MM.1S (cell line): Measurements from ENCODE around the gene CCDC148.

Source experiments
- DNase-seq: peaks from one replicate; pipeline ENCODE4 v3.0.0-alpha.2; 2015
- H2AFZ ChIP-seq: fragments of 300-600 bp; sonication (generic); 2 replicates; pipeline ENCODE4 v1.6.0; 2016; ENCODE audit warnings: antibody characterized with exemption, low read length
- H3F3A ChIP-seq: fragments of 300-600 bp; sonication (generic); 2 replicates; pipeline ENCODE4 v1.6.1; 2016; ENCODE audit warnings: mild to moderate bottlenecking, antibody characterized with exemption, low read length, moderate library complexity, mixed read lengths; ENCODE audit not compliant: insufficient read depth
- H3K27ac ChIP-seq: fragments of 300-600 bp; sonication (generic); 2 replicates; pipeline ENCODE4 v1.5.1; 2016; ENCODE audit warnings: mild to moderate bottlenecking, low read length
- H3K27me3 ChIP-seq: fragments of 300-600 bp; sonication (generic); replicated peaks from 2 replicates; pipeline ENCODE4 v1.6.0; 2016; ENCODE audit warnings: low read length; ENCODE audit not compliant: insufficient read depth
- H3K36me3 ChIP-seq: fragments of 300-600 bp; sonication (generic); replicated peaks from 2 replicates; pipeline ENCODE4 v1.6.1; 2016; ENCODE audit warnings: mild to moderate bottlenecking, low read length, mixed read lengths; ENCODE audit not compliant: insufficient read depth
- H3K4me1 ChIP-seq: fragments of 300-600 bp; sonication (generic); 2 replicates; pipeline ENCODE4 v1.6.1; 2016; ENCODE audit warnings: low read length, mixed read lengths
- H3K4me2 ChIP-seq: fragments of 300-600 bp; sonication (generic); 2 replicates; pipeline ENCODE4 v1.6.0; 2016; ENCODE audit warnings: low read depth, low read length
- H3K4me3 ChIP-seq: fragments of 300-600 bp; sonication (generic); 2 replicates; pipeline ENCODE4 v1.5.1; 2016; ENCODE audit warnings: low read length, mixed read lengths
- H3K79me2 ChIP-seq: fragments of 300-600 bp; sonication (generic); 2 replicates; pipeline ENCODE4 v1.6.1; 2016; ENCODE audit warnings: mixed run types, low read length, mixed read lengths
- H3K9ac ChIP-seq: fragments of 300-600 bp; sonication (generic); 2 replicates; pipeline ENCODE4 v1.6.1; 2016; ENCODE audit warnings: low read length, mixed read lengths
- H3K9me2 ChIP-seq: fragments of 300-600 bp; sonication (generic); replicated peaks from 2 replicates; pipeline ENCODE4 v1.6.1; 2016; ENCODE audit warnings: mild to moderate bottlenecking, low read length, mixed read lengths; ENCODE audit not compliant: insufficient read depth
- H3K9me3 ChIP-seq: fragments of 300-600 bp; sonication (generic); replicated peaks from 2 replicates; pipeline ENCODE4 v1.6.1; 2016; ENCODE audit warnings: mild to moderate bottlenecking, low read length, mixed read lengths; ENCODE audit not compliant: insufficient read depth
- H4K20me1 ChIP-seq: fragments of 300-600 bp; sonication (generic); 2 replicates; pipeline ENCODE4 v1.6.1; 2016; ENCODE audit warnings: mild to moderate bottlenecking, low read length, moderate library complexity, mixed read lengths; ENCODE audit not compliant: insufficient read depth
- EZH2 ChIP-seq: fragments of 300-600 bp; sonication (generic); optimal IDR thresholded peaks from 2 replicates; pipeline ENCODE3; 2017; ENCODE audit warnings: low read depth, mild to moderate bottlenecking, antibody characterized with exemption, low read length, mixed read lengths
- EZH2phosphoT487 ChIP-seq: fragments of 300-600 bp; sonication (generic); IDR thresholded peaks from 2 replicates; pipeline ENCODE4 v1.6.1; 2018; ENCODE audit warnings: antibody characterized with exemption, low read length
- TF ChIP-seq, protein P1 (sequence below): fragments of 300-600 bp; sonication (generic); IDR thresholded peaks from 2 replicates; pipeline ENCODE4 v1.5.1; 2016; ENCODE audit warnings: antibody characterized with exemption, low read length, mixed read lengths

CCDC148 gene

DNA sequence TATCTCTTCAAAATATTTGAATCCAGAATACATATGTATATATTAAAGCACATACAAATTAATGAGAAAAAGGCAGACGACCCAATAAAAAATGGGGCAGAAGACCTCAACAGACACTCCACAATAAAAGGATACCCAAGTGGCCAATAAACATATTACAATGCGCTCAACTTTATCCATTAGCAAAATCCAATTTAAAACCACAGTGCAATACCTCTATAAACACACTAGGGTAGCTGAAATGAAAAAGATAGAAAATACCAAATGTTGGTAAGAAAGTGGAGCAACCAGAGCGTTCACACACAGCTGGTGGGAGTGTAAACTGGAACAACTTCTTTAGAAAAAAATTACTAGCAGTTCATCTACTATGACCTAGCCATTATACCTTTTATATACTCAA lies 75.3 kb downstream of the CCDC148 start:
- H3K4me3 ChIP-seq, result no peak overlapping the region
- no peak overlapping the region for H3K9ac ChIP-seq
- no peaks in the 10 kb centered on the region for H3K4me1 ChIP-seq
- no peak for TF ChIP-seq EZH2
- TF ChIP-seq, protein P1, sequence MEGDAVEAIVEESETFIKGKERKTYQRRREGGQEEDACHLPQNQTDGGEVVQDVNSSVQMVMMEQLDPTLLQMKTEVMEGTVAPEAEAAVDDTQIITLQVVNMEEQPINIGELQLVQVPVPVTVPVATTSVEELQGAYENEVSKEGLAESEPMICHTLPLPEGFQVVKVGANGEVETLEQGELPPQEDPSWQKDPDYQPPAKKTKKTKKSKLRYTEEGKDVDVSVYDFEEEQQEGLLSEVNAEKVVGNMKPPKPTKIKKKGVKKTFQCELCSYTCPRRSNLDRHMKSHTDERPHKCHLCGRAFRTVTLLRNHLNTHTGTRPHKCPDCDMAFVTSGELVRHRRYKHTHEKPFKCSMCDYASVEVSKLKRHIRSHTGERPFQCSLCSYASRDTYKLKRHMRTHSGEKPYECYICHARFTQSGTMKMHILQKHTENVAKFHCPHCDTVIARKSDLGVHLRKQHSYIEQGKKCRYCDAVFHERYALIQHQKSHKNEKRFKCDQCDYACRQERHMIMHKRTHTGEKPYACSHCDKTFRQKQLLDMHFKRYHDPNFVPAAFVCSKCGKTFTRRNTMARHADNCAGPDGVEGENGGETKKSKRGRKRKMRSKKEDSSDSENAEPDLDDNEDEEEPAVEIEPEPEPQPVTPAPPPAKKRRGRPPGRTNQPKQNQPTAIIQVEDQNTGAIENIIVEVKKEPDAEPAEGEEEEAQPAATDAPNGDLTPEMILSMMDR, result no peak
- no peak for TF ChIP-seq EZH2phosphoT487
- no peaks in the 10 kb centered on the region for H3F3A ChIP-seq
- H3K27ac ChIP-seq, result no peak overlapping the region
- no peaks in the 10 kb centered on the region for H3K9me2 ChIP-seq
- no peaks in the 10 kb centered on the region for H3K79me2 ChIP-seq
- H2AFZ ChIP-seq, result no peak overlapping the region
- DNase-seq, result no peak
- H3K36me3 ChIP-seq, result no peaks in the 10 kb centered on the region
- no peaks in the 10 kb centered on the region for H3K27me3 ChIP-seq
- no peaks in the 10 kb centered on the region for H3K9me3 ChIP-seq
- H3K4me2 ChIP-seq, result no peak overlapping the region
- H4K20me1 ChIP-seq, result no peaks in the 10 kb centered on the region

DNA sequence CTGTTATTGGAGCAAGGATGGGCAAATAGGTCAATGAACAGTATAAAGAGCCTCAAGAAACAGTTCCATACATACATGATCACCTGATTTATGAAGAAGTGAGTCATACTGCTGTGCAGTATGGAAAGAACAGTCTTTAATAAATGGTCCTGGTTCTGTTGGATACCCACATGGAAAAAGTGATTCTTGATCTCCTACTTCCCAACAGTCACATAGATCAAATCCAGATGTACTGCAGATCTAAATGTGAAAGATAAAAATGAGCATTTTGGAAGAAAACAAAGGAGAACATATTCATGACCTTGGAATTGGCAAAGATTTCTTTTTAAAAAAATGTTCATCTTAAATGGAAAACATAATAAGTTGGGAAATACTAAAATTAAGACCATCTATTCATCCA lies 75.8 kb downstream of the CCDC148 start:
- Histone ChIP-seq H3K27ac (no peak overlapping the region), H3K4me2 (no peak overlapping the region), H3K79me2 (no peaks in the 10 kb centered on the region), H3K36me3 (no peaks in the 10 kb centered on the region), H3K9me2 (no peaks in the 10 kb centered on the region), H4K20me1 (no peaks in the 10 kb centered on the region), H3K27me3 (no peaks in the 10 kb centered on the region), H3K9ac (no peak overlapping the region), H2AFZ (no peak overlapping the region), H3K9me3 (no peaks in the 10 kb centered on the region), H3K4me1 (no peaks in the 10 kb centered on the region), H3K4me3 (no peak overlapping the region), H3F3A (no peaks in the 10 kb centered on the region)
- no peak for DNase-seq
- TF ChIP-seq, protein P1, result no peak
- TF ChIP-seq EZH2phosphoT487 (no peak), EZH2 (no peak)

DNA sequence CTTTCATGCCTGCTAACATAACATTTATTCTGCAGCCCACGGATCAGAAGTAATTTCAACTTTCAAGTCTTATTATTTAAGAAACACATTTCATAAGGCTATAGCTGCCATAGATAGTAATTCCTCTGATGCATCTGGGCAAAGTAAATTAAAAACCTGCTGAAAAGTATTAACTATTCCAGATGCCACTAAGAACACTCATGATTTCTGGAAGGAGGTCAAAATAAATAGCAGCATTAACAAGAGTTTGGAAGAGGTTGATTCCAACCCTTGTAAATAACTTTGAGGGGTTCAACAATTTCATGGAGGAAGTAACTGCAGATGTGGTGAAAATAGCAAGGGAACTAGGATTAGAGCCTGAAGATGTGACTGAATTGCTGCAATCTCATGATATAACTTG lies 77.6 kb downstream of the CCDC148 start:
- no peak for DNase-seq
- Histone ChIP-seq H3F3A (no peaks in the 10 kb centered on the region), H3K9ac (no peak overlapping the region), H3K27ac (no peak overlapping the region), H3K4me3 (no peak overlapping the region), H3K36me3 (no peaks in the 10 kb centered on the region), H3K9me3 (no peaks in the 10 kb centered on the region), H3K79me2 (no peaks in the 10 kb centered on the region), H4K20me1 (no peaks in the 10 kb centered on the region), H2AFZ (no peak overlapping the region), H3K4me2 (no peak overlapping the region), H3K27me3 (no peaks in the 10 kb centered on the region), H3K4me1 (no peaks in the 10 kb centered on the region), H3K9me2 (no peaks in the 10 kb centered on the region)
- TF ChIP-seq EZH2, result no peak
- no peak for TF ChIP-seq EZH2phosphoT487
- TF ChIP-seq, protein P1, result no peak

DNA sequence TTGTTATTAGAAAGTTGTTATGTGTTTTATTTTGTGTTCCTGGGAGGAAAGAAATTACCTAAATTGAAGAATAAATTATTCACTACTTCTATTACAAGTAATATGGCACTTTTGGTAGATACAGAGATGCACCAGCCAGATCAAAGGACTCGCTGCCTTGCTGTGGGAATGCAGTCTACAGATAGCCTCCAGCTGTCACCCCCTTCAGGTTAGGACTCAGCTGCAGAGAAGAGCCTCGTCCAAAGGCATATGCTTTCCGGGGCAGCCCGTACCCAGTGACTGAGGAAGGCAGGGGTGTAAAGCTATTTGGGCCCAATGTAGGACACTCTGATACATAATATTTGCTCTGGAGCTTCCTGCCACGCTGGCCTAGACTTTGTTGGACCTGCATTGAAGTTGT lies 90.2 kb downstream of the CCDC148 start:
- Histone ChIP-seq H2AFZ (no peak overlapping the region), H3K27ac (no peak overlapping the region), H3K4me1 (no peaks in the 10 kb centered on the region), H3K9ac (no peak overlapping the region), H3K27me3 (no peaks in the 10 kb centered on the region), H3K9me3 (no peaks in the 10 kb centered on the region), H4K20me1 (no peaks in the 10 kb centered on the region), H3K79me2 (no peaks in the 10 kb centered on the region), H3K9me2 (no peaks in the 10 kb centered on the region), H3K4me3 (no peak overlapping the region), H3K4me2 (no peak overlapping the region), H3F3A (no peaks in the 10 kb centered on the region), H3K36me3 (no peaks in the 10 kb centered on the region)
- TF ChIP-seq EZH2phosphoT487, result no peak
- no peak for TF ChIP-seq EZH2
- TF ChIP-seq, protein P1, result no peak
- no peak for DNase-seq
